SH-SY5Y (cell line): Measurements from ENCODE around the gene BIRC6.

Source experiments
- GATA2 ChIP-seq: IDR thresholded peaks from 2 replicates; pipeline ENCODE4 v1.6.1; 2011; ENCODE audit warnings: mild to moderate bottlenecking, low read depth, low read length
- GATA3 ChIP-seq: IDR thresholded peaks from 2 replicates; pipeline ENCODE4 v1.6.1; 2011; ENCODE audit warnings: low read depth, mild to moderate bottlenecking, low read length, moderate library complexity

DNA sequence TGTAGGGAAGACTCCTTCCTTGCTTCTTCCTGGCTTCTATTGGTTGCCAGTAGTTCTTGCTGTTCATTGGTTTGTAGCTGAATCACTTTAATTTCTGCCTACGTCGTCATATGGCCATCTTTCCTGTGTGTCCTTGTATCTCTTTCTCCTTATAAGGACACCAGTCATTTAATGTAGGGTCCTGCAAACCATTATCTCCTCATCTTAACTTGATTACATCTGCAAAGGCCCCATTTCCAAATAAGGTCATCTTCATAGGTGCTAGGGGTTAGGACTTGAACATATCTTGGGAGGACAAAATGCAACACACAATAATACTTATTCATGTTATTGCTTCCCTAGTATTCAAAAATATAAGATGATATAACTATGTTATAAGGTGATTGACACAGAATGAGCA, 175.5 kb downstream of the BIRC6 start:
- TF ChIP-seq GATA3 (no peak), GATA2 (no peak)
